T-helper 2 cell treated with Interferon-gamma antibody and Interleukin-4, amounts not matched to agents 5 μg/mL and 100 μg/mL, for 36 hours (primary cell): Measurements from ENCODE around the gene NUP93.

ENCODE experiments used
- DNase-seq: peaks from one replicate; pipeline ENCODE4 v3.0.0; 2021; ENCODE audit warnings: low spot score
- H3K27ac Mint-ChIP-seq: one replicate; pipeline ENCODE4 v1.8.0; 2021; ENCODE audit warnings: mild to moderate bottlenecking, mixed read lengths
- H3K27me3 Mint-ChIP-seq: one replicate; pipeline ENCODE4 v1.8.0; 2021; ENCODE audit warnings: low read depth, mixed read lengths
- H3K36me3 Mint-ChIP-seq: one replicate; pipeline ENCODE4 v1.8.0; 2021; ENCODE audit warnings: low read depth, mixed read lengths
- H3K4me1 Mint-ChIP-seq: one replicate; pipeline ENCODE4 v1.8.0; 2021; ENCODE audit warnings: low read depth, mixed read lengths
- H3K4me3 Mint-ChIP-seq: one replicate; pipeline ENCODE4 v1.8.0; 2022; ENCODE audit warnings: mild to moderate bottlenecking, moderate library complexity, mixed read lengths
- H3K9me3 Mint-ChIP-seq: one replicate; pipeline ENCODE4 v1.8.0; 2021; ENCODE audit warnings: mixed read lengths

The NUP93 gene

GRCh38 chr16:56742030-56742984 is 12.4 kb downstream of the NUP93 start:
- Mint-ChIP-seq H3K9me3 (no peaks in the 10 kb centered on the region), H3K27me3 (no peaks in the 10 kb centered on the region), H3K27ac (no peak overlapping the region), H3K36me3 (peaks cover 2% of the 10 kb centered on the region), H3K4me1 (peaks cover 17% of the 10 kb centered on the region), H3K4me3 (no peak overlapping the region)
- DNase-seq: no peak

- no peak for DNase-seq
- peaks cover 6% of the 10 kb centered on the region for H3K36me3 Mint-ChIP-seq
- H3K4me3 Mint-ChIP-seq: no peak overlapping the region
- no peak overlapping the region for H3K27ac Mint-ChIP-seq
- peaks cover 14% of the 10 kb centered on the region for H3K4me1 Mint-ChIP-seq
- no peaks in the 10 kb centered on the region for H3K9me3 Mint-ChIP-seq
- no peaks in the 10 kb centered on the region for H3K27me3 Mint-ChIP-seq
These were observed 13.9 kb downstream of the NUP93 start for GRCh38 chr16:56743840-56744239.

GRCh38 chr16:56744996-56745640 is 15.2 kb downstream of the NUP93 start:
- H3K9me3 Mint-ChIP-seq: no peaks in the 10 kb centered on the region
- peaks cover 15% of the 10 kb centered on the region for H3K4me1 Mint-ChIP-seq
- DNase-seq: no peak
- H3K27ac Mint-ChIP-seq: no peak overlapping the region
- peaks cover 13% of the 10 kb centered on the region for H3K36me3 Mint-ChIP-seq
- H3K4me3 Mint-ChIP-seq: no peak overlapping the region
- H3K27me3 Mint-ChIP-seq: no peaks in the 10 kb centered on the region

- H3K27me3 Mint-ChIP-seq: no peaks in the 10 kb centered on the region
- H3K27ac Mint-ChIP-seq: no peak overlapping the region
- H3K4me1 Mint-ChIP-seq: peaks cover 17% of the 10 kb centered on the region
These were observed 17.6 kb downstream of the NUP93 start for GRCh38 chr16:56747486-56748045.

GRCh38 chr16:56748191-56748590 is 18.3 kb downstream of the NUP93 start:
- Mint-ChIP-seq H3K36me3 (peaks cover 21% of the 10 kb centered on the region), H3K4me3 (no peak overlapping the region), H3K9me3 (peaks cover under 1% of the 10 kb centered on the region), H3K27me3 (no peaks in the 10 kb centered on the region), H3K4me1 (peaks cover 15% of the 10 kb centered on the region), H3K27ac (no peak overlapping the region)
- no peak for DNase-seq

More at GRCh38 chr16:56747486-56748045, 17.6 kb downstream of the NUP93 start:
- H3K4me3 Mint-ChIP-seq: no peak overlapping the region
- peaks cover 18% of the 10 kb centered on the region for H3K36me3 Mint-ChIP-seq
- H3K9me3 Mint-ChIP-seq: no peaks in the 10 kb centered on the region
- DNase-seq: no peak

- H3K27me3 Mint-ChIP-seq: no peaks in the 10 kb centered on the region
- H3K36me3 Mint-ChIP-seq: peaks cover 28% of the 10 kb centered on the region
- peaks cover 7% of the 10 kb centered on the region for H3K9me3 Mint-ChIP-seq
- peaks cover 11% of the 10 kb centered on the region for H3K4me1 Mint-ChIP-seq
- no peak overlapping the region for H3K4me3 Mint-ChIP-seq
- no peak for DNase-seq
- H3K27ac Mint-ChIP-seq: peak overlapping the region; percentile 22
These were observed 18.9 kb downstream of the NUP93 start for GRCh38 chr16:56748826-56749225.

- Mint-ChIP-seq H3K36me3 (peaks cover 37% of the 10 kb centered on the region), H3K9me3 (peaks cover 15% of the 10 kb centered on the region), H3K27ac (peak overlapping the region; percentile 19), H3K27me3 (no peaks in the 10 kb centered on the region), H3K4me1 (peaks cover 8% of the 10 kb centered on the region), H3K4me3 (no peak overlapping the region)
- DNase-seq: no peak
These were observed 20.0 kb downstream of the NUP93 start for GRCh38 chr16:56749672-56750491.

- Mint-ChIP-seq H3K27me3 (no peaks in the 10 kb centered on the region), H3K4me3 (no peak overlapping the region), H3K27ac (no peak overlapping the region), H3K4me1 (peaks cover 5% of the 10 kb centered on the region), H3K9me3 (peaks cover 19% of the 10 kb centered on the region), H3K36me3 (peaks cover 40% of the 10 kb centered on the region)
- no peak for DNase-seq
These were observed 23.5 kb downstream of the NUP93 start for GRCh38 chr16:56753410-56753809.

GRCh38 chr16:56755038-56755437 is 25.1 kb downstream of the NUP93 start:
- no peaks in the 10 kb centered on the region for H3K27me3 Mint-ChIP-seq
- no peak for DNase-seq
- peaks cover 19% of the 10 kb centered on the region for H3K9me3 Mint-ChIP-seq
- H3K27ac Mint-ChIP-seq: no peak overlapping the region
- peaks cover 6% of the 10 kb centered on the region for H3K4me1 Mint-ChIP-seq
- peaks cover 36% of the 10 kb centered on the region for H3K36me3 Mint-ChIP-seq
- H3K4me3 Mint-ChIP-seq: no peak overlapping the region

GRCh38 chr16:56758432-56758831 is 28.5 kb downstream of the NUP93 start:
- no peaks in the 10 kb centered on the region for H3K27me3 Mint-ChIP-seq
- H3K4me3 Mint-ChIP-seq: no peak overlapping the region
- H3K9me3 Mint-ChIP-seq: peaks cover 16% of the 10 kb centered on the region
- peaks cover 34% of the 10 kb centered on the region for H3K36me3 Mint-ChIP-seq
- H3K27ac Mint-ChIP-seq: peak overlapping the region; percentile 24
- DNase-seq: no peak
- peaks cover 5% of the 10 kb centered on the region for H3K4me1 Mint-ChIP-seq

GRCh38 chr16:56758930-56759329 is 29.0 kb downstream of the NUP93 start:
- peaks cover 32% of the 10 kb centered on the region for H3K36me3 Mint-ChIP-seq
- no peak for DNase-seq
- no peaks in the 10 kb centered on the region for H3K27me3 Mint-ChIP-seq
- peaks cover 10% of the 10 kb centered on the region for H3K4me1 Mint-ChIP-seq
- H3K27ac Mint-ChIP-seq: no peak overlapping the region
- peaks cover 11% of the 10 kb centered on the region for H3K9me3 Mint-ChIP-seq
- H3K4me3 Mint-ChIP-seq: no peak overlapping the region

- peaks cover 18% of the 10 kb centered on the region for H3K4me1 Mint-ChIP-seq
- H3K9me3 Mint-ChIP-seq: no peaks in the 10 kb centered on the region
- peaks cover 18% of the 10 kb centered on the region for H3K36me3 Mint-ChIP-seq
- no peaks in the 10 kb centered on the region for H3K27me3 Mint-ChIP-seq
- H3K27ac Mint-ChIP-seq: no peak overlapping the region
- no peak overlapping the region for H3K4me3 Mint-ChIP-seq
- no peak for DNase-seq
These were observed 33.5 kb downstream of the NUP93 start for GRCh38 chr16:56763291-56763916.

- Mint-ChIP-seq H3K36me3 (peaks cover 13% of the 10 kb centered on the region), H3K27ac (peak overlapping the region; percentile 33), H3K27me3 (no peaks in the 10 kb centered on the region), H3K4me3 (no peak overlapping the region), H3K4me1 (peaks cover 18% of the 10 kb centered on the region), H3K9me3 (no peaks in the 10 kb centered on the region)
- DNase-seq: no peak
These were observed 34.9 kb downstream of the NUP93 start for GRCh38 chr16:56764835-56765234.
